NB4 (cell line): ENCODE measurements around the gene KRT38.

ENCODE experiments used
- DNase-seq: peaks from one replicate; pipeline ENCODE4 v3.0.0; 2010; ENCODE audit warnings: low read depth
- H3K4me3 ChIP-seq: one replicate; pipeline ENCODE4 v1.5.1; 2011; ENCODE audit warnings: mild to moderate bottlenecking, low read depth, low read length, moderate library complexity
- CTCF ChIP-seq: IDR thresholded peaks from one replicate; pipeline ENCODE4 v1.5.1; 2012; ENCODE audit warnings: low read depth, low read length
- MAX ChIP-seq: IDR thresholded peaks from 2 replicates; pipeline ENCODE4 v1.6.1; 2011; ENCODE audit warnings: low read depth, low read length
- MYC ChIP-seq: IDR thresholded peaks from 2 replicates; pipeline ENCODE4 v1.6.1; 2011; ENCODE audit warnings: low read depth, low read length
- POLR2A ChIP-seq: IDR thresholded peaks from 2 replicates; pipeline ENCODE4 v1.6.1; 2011; ENCODE audit warnings: mild to moderate bottlenecking; ENCODE audit not compliant: insufficient read length; ENCODE audit errors: extremely low read depth

KRT38 gene

GRCh38 chr17:41440531-41441033 is at the start of gene KRT38:
KRT38 (minus strand) TSS chr17:41440983; CDS start chr17:41440921, 62 bp downstream.
- no peak within 1 kb of the TSS for H3K4me3 ChIP-seq
- no peak for DNase-seq
- TF ChIP-seq MYC (no peak), MAX (no peak), POLR2A (no peak), CTCF (no peak)

GRCh38 chr17:41489531-41489930 is 48.7 kb upstream of the KRT38 start, which contains the start of gene KRT36:
KRT36 (minus strand) TSS chr17:41489910; CDS start chr17:41489864, 46 bp downstream.
- no peak within 1 kb of the TSS for H3K4me3 ChIP-seq
- no peak for TF ChIP-seq MAX
- TF ChIP-seq MYC, result no peak
- no peak for DNase-seq

GRCh38 chr17:41486809-41487530 is 46.2 kb upstream of the KRT38 start:
- H3K4me3 ChIP-seq, result no peak overlapping the region
- TF ChIP-seq CTCF, result peak; percentile 59
- no peak for TF ChIP-seq POLR2A
- peak; percentile 27 for DNase-seq

GRCh38 chr17:41486316-41486715 is 45.5 kb upstream of the KRT38 start:
- no peak overlapping the region for H3K4me3 ChIP-seq
- TF ChIP-seq MAX (no peak), MYC (no peak)
- DNase-seq, result no peak

GRCh38 chr17:41484920-41485904 is 44.4 kb upstream of the KRT38 start:
- DNase-seq, result no peak
- TF ChIP-seq MAX, result no peak
- no peak for TF ChIP-seq POLR2A
- TF ChIP-seq CTCF, result no peak
- no peak for TF ChIP-seq MYC
- H3K4me3 ChIP-seq, result no peak overlapping the region

- TF ChIP-seq POLR2A (no peak), MAX (no peak), MYC (no peak), CTCF (no peak)
- no peak overlapping the region for H3K4me3 ChIP-seq
- DNase-seq, result no peak
Measured at GRCh38 chr17:41483991-41484826, 43.4 kb upstream of the KRT38 start.
